Caco-2 (cell line): Measurements from ENCODE around the gene PARD3B. TPM values are rescaled to one million over a fixed set of nuclear protein-coding genes. Genes with fewer than 3 reads are reported as not detected.

Experiments used
- BruUV-seq: library from RNA; stranded (reverse); fragments of 400-500 nt; replicated peaks from 2 replicates; lab custom pipeline; 2021; lab: Mats Ljungman, UMichigan
- CTCF ChIA-PET: fragments of 300-600 bp; sonication (Branson Sonifier 250); formaldehyde crosslinking; loops from one replicate; lab custom pipeline; 2022; ENCODE audit warnings: antibody characterized with exemption; lab: Charles Lee
- POLR2A ChIA-PET: fragments of 300-600 bp; sonication (Branson Sonifier 250); formaldehyde crosslinking; loops from one replicate; lab custom pipeline; 2022; ENCODE audit warnings: antibody characterized with exemption; lab: Charles Lee
- DNase-seq, 2 experiments: peaks; one replicate each; pipeline versions ENCODE4 v3.0.0 to v3.0.0-alpha.2; 2020 to 2022
- H3K27me3 ChIP-seq: replicated peaks from 2 replicates; pipeline ENCODE4 v1.6.0; 2011; ENCODE audit warnings: low read length; ENCODE audit not compliant: control insufficient read depth, insufficient read depth
- H3K36me3 ChIP-seq: 2 replicates; pipeline ENCODE4 v1.5.1; 2011; ENCODE audit warnings: low read length; ENCODE audit not compliant: control insufficient read depth, insufficient read depth
- H3K4me1 ChIP-seq: fragments of 250-450 bp; sonication (Bioruptor Pico); 2 replicates; pipeline ENCODE4 v1.5.1; 2020; ENCODE audit warnings: mild to moderate bottlenecking
- H3K4me3 ChIP-seq: 2 replicates; pipeline ENCODE4 v1.5.1; 2011; ENCODE audit warnings: low read depth, mild to moderate bottlenecking, control low read depth, low read length
- H3K9me3 ChIP-seq: fragments of 250-450 bp; sonication (Bioruptor Pico); 2 replicates; pipeline ENCODE4 v1.5.1; 2020; ENCODE audit warnings: mild to moderate bottlenecking, moderate library complexity
- H3K27ac Mint-ChIP-seq: one replicate; pipeline ENCODE4 v1.8.0; 2022; ENCODE audit warnings: mixed read lengths; ENCODE audit not compliant: unreplicated experiment
- H3K27me3 Mint-ChIP-seq: one replicate; pipeline ENCODE4 v1.8.0; 2022; ENCODE audit warnings: mixed read lengths; ENCODE audit not compliant: insufficient read depth, unreplicated experiment
- H3K36me3 Mint-ChIP-seq: one replicate; pipeline ENCODE4 v1.8.0; 2022; ENCODE audit warnings: mild to moderate bottlenecking, mixed read lengths; ENCODE audit not compliant: insufficient read depth, unreplicated experiment
- H3K4me1 Mint-ChIP-seq: one replicate; pipeline ENCODE4 v1.8.0; 2022; ENCODE audit warnings: low read depth, mixed read lengths; ENCODE audit not compliant: unreplicated experiment
- H3K4me3 Mint-ChIP-seq: one replicate; pipeline ENCODE4 v1.8.0; 2022; ENCODE audit warnings: mild to moderate bottlenecking, moderate library complexity, mixed read lengths; ENCODE audit not compliant: unreplicated experiment
- H3K9me3 Mint-ChIP-seq: one replicate; pipeline ENCODE4 v1.8.0; 2022; ENCODE audit warnings: mixed read lengths; ENCODE audit not compliant: unreplicated experiment
- intact Hi-C: fragments of 100-400 bp; cut with micrococcal nuclease; formaldehyde crosslinking; loops from one replicate; pipeline ENCODE4 v1.10.0; 2022; ENCODE audit not compliant: unreplicated experiment
- total RNA-seq: library from RNA; stranded (reverse); gene quantifications from 2 replicates; pipeline ENCODE4 v1.2.3, GENCODE V29; 2022
- TF ChIP-seq, protein P1 (sequence below), 2 experiments: fragments of 200-600 bp in 1 of 2; IDR thresholded peaks; 1 replicate in 1 of 2; 2 replicates in 1 of 2; pipeline versions ENCODE4 v1.5.1 to v1.8.0; 2011 to 2022; ENCODE audit warnings: antibody characterized with exemption in 1 of 2, control low read depth in 1 of 2, inconsistent platforms in 1 of 2, low read depth in 1 of 2, low read length in 1 of 2, mild to moderate bottlenecking in 1 of 2, moderate library complexity in 1 of 2; ENCODE audit not compliant: insufficient read depth in 1 of 2, severe bottlenecking in 1 of 2, unreplicated experiment in 1 of 2

The PARD3B gene
- total RNA-seq, 1 experiment from 2014 or later, result 68.9 TPM

DNA sequence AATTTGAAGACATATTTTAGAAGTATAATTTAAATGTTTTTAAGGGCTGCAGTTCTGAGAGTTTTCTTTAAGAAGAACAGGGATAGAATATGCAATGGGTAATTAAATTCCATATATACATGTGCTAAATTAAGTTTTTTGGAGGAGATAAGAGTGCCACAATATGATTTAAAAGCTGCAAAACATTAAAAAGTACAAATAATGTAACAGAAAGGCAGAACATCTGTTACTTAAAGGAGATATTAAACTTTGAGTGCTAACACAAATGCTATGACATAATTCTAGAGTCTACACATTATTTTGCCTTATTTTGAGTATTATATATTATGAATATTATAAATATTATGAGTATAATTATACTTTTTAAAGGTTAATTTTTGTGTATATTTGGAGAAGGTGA is 102.4 kb downstream of the PARD3B start:
- POLR2A ChIA-PET, result no interaction called here
- intact Hi-C loops, result no loop called here
- no peak for DNase-seq

DNA sequence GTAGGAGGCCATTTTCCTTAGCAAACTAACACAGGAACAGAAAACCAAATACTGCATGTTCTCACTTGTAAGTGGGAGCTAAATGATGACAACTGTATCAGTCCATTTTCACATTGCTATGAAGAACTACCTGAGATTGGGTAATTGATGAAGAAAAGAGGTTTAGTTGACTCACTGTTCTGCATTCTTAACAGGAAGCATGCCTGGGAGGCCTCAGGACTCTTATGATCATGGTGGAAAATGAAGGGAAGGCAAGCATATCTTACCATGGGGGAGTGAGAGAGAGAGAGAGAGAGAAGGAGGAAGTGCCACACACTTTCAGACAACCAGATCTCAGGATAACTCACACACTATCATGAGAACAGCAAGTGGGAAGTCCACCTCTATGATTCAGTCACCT is 105.3 kb downstream of the PARD3B start:
- Histone ChIP-seq H3K27me3 (no peaks in the 10 kb centered on the region), H3K4me3 (no peak overlapping the region), H3K9me3 (peaks cover 11% of the 10 kb centered on the region; the same call in 1 of the 2 replicates), H3K36me3 (peaks cover 1% of the 10 kb centered on the region), H3K4me1 (peaks cover 10% of the 10 kb centered on the region)
- CTCF ChIA-PET, result no interaction called here
- intact Hi-C loops, result no loop called here
- H3K4me3 Mint-ChIP-seq, result no peak overlapping the region
- TF ChIP-seq, protein P1, sequence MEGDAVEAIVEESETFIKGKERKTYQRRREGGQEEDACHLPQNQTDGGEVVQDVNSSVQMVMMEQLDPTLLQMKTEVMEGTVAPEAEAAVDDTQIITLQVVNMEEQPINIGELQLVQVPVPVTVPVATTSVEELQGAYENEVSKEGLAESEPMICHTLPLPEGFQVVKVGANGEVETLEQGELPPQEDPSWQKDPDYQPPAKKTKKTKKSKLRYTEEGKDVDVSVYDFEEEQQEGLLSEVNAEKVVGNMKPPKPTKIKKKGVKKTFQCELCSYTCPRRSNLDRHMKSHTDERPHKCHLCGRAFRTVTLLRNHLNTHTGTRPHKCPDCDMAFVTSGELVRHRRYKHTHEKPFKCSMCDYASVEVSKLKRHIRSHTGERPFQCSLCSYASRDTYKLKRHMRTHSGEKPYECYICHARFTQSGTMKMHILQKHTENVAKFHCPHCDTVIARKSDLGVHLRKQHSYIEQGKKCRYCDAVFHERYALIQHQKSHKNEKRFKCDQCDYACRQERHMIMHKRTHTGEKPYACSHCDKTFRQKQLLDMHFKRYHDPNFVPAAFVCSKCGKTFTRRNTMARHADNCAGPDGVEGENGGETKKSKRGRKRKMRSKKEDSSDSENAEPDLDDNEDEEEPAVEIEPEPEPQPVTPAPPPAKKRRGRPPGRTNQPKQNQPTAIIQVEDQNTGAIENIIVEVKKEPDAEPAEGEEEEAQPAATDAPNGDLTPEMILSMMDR (IDR thresholded peaks at IDR 0.05; ENCODE audit: insufficient read depth in 1 of 2, low read depth in 1 of 2, low read length in 1 of 2, severe bottlenecking in 1 of 2, unreplicated experiment in 1 of 2), result no peak
- peaks cover 36% of the 10 kb centered on the region for H3K36me3 Mint-ChIP-seq
- POLR2A ChIA-PET, result no interaction called here
- peaks cover 24% of the 10 kb centered on the region for H3K4me1 Mint-ChIP-seq
- BruUV-seq, result no TSS peak
- peaks cover 26% of the 10 kb centered on the region for H3K9me3 Mint-ChIP-seq
- no peak for DNase-seq
- no peaks in the 10 kb centered on the region for H3K27me3 Mint-ChIP-seq
- H3K27ac Mint-ChIP-seq, result peak overlapping the region; percentile 31

More for the DNA sequence above, 102.4 kb downstream of the PARD3B start:
- Histone ChIP-seq H3K4me3 (no peak overlapping the region), H3K36me3 (peaks cover 1% of the 10 kb centered on the region), H3K9me3 (peaks cover 11% of the 10 kb centered on the region; the same call in 1 of the 2 replicates), H3K4me1 (no peaks in the 10 kb centered on the region), H3K27me3 (no peaks in the 10 kb centered on the region)
- CTCF ChIA-PET, result no interaction called here
- H3K4me3 Mint-ChIP-seq, result no peak overlapping the region
- no peak overlapping the region for H3K27ac Mint-ChIP-seq
- peaks cover 22% of the 10 kb centered on the region for H3K4me1 Mint-ChIP-seq
- H3K9me3 Mint-ChIP-seq, result peaks cover 23% of the 10 kb centered on the region
- TF ChIP-seq, protein P1 (IDR thresholded peaks at IDR 0.05; ENCODE audit: insufficient read depth in 1 of 2, low read depth in 1 of 2, low read length in 1 of 2, severe bottlenecking in 1 of 2, unreplicated experiment in 1 of 2), result no peak
- H3K27me3 Mint-ChIP-seq, result no peaks in the 10 kb centered on the region
- BruUV-seq, result no TSS peak
- H3K36me3 Mint-ChIP-seq, result peaks cover 25% of the 10 kb centered on the region

DNA sequence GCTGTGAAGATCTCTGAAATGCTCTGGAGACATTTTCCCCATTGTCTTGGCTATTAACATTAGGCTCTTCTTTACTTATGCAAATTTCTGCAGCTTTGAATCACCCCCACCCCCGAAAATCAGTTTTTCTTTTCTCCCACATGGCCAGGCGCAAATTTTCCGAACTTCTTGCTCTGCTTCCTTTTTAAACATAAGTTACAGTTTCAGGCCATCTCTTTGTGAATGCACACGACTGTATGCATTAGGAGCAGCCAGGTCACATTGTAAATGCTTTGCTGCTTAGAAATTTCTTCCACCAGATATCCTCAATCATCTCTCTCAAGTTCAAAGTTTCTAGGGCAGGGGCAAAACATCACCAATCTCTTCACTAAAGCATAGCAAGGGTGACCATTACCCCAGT is 106.8 kb downstream of the PARD3B start:
- Histone ChIP-seq H3K9me3 (peaks cover 11% of the 10 kb centered on the region; the same call in 1 of the 2 replicates), H3K4me3 (no peak overlapping the region), H3K27me3 (no peaks in the 10 kb centered on the region), H3K36me3 (peaks cover 1% of the 10 kb centered on the region), H3K4me1 (peaks cover 10% of the 10 kb centered on the region)
- H3K27me3 Mint-ChIP-seq, result no peaks in the 10 kb centered on the region
- peaks cover 15% of the 10 kb centered on the region for H3K4me1 Mint-ChIP-seq
- CTCF ChIA-PET, result no interaction called here
- BruUV-seq, result no TSS peak
- POLR2A ChIA-PET, result no interaction called here
- intact Hi-C loops, result no loop called here
- no peak for DNase-seq
- H3K27ac Mint-ChIP-seq, result no peak overlapping the region
- peaks cover 36% of the 10 kb centered on the region for H3K36me3 Mint-ChIP-seq
- TF ChIP-seq, protein P1 (IDR thresholded peaks at IDR 0.05; ENCODE audit: insufficient read depth in 1 of 2, low read depth in 1 of 2, low read length in 1 of 2, severe bottlenecking in 1 of 2, unreplicated experiment in 1 of 2), result no peak
- H3K9me3 Mint-ChIP-seq, result peaks cover 26% of the 10 kb centered on the region
- no peak overlapping the region for H3K4me3 Mint-ChIP-seq
